Measurements from ENCODE around the gene ADD2. TPM values are rescaled to one million over a fixed set of nuclear protein-coding genes. Genes with fewer than 3 reads are reported as not detected.

The ADD2 gene
- total RNA-seq, 1 donor from 2014 or later, result not detected

- no peak for FAIRE-seq
Measured at GRCh38 chr2:70765507-70765906, 2.5 kb downstream of the ADD2 start.

GRCh38 chr2:70759446-70759845 lies 8.6 kb downstream of the ADD2 start:
- no peaks in the 10 kb centered on the region for H3K36me3 ChIP-seq (ENCODE audit: control insufficient read depth, insufficient read depth, low read length)
- no peak overlapping the region for H3K4me3 ChIP-seq (ENCODE audit: low read depth, low read length)
- no peak for FAIRE-seq
- peaks cover 3% of the 10 kb centered on the region for H3K27me3 ChIP-seq (ENCODE audit: control insufficient read depth, insufficient read depth, low read length)
- TF ChIP-seq CTCF (IDR thresholded peaks at IDR 0.05; ENCODE audit: insufficient read depth, low read length, severe bottlenecking), result no peak
- no peak for DNase-seq (ENCODE audit: low read depth)

More at GRCh38 chr2:70765507-70765906, 2.5 kb downstream of the ADD2 start:
- TF ChIP-seq CTCF (IDR thresholded peaks at IDR 0.05; ENCODE audit: insufficient read depth, low read length, severe bottlenecking), result no peak
- Histone ChIP-seq H3K27me3 (ENCODE audit: control insufficient read depth, insufficient read depth, low read length) (peaks cover 31% of the 10 kb centered on the region), H3K4me3 (ENCODE audit: low read depth, low read length) (no peak overlapping the region), H3K36me3 (ENCODE audit: control insufficient read depth, insufficient read depth, low read length) (no peaks in the 10 kb centered on the region)
- DNase-seq (ENCODE audit: low read depth), result no peak

- DNase-seq (ENCODE audit: low read depth), result no peak
- Histone ChIP-seq H3K4me3 (ENCODE audit: low read depth, low read length) (no peak overlapping the region), H3K36me3 (ENCODE audit: control insufficient read depth, insufficient read depth, low read length) (no peaks in the 10 kb centered on the region), H3K27me3 (ENCODE audit: control insufficient read depth, insufficient read depth, low read length) (peaks cover 5% of the 10 kb centered on the region)
- TF ChIP-seq CTCF (IDR thresholded peaks at IDR 0.05; ENCODE audit: insufficient read depth, low read length, severe bottlenecking), result no peak
- no peak for FAIRE-seq
Measured at GRCh38 chr2:70757966-70758365, 10.0 kb downstream of the ADD2 start.

- Histone ChIP-seq H3K27me3 (ENCODE audit: control insufficient read depth, insufficient read depth, low read length) (peaks cover 5% of the 10 kb centered on the region), H3K4me3 (ENCODE audit: low read depth, low read length) (no peak overlapping the region), H3K36me3 (ENCODE audit: control insufficient read depth, insufficient read depth, low read length) (no peaks in the 10 kb centered on the region)
- no peak for FAIRE-seq
- DNase-seq (ENCODE audit: low read depth), result no peak
- no peak for TF ChIP-seq CTCF (IDR thresholded peaks at IDR 0.05; ENCODE audit: insufficient read depth, low read length, severe bottlenecking)
Measured at GRCh38 chr2:70757360-70757759, 10.6 kb downstream of the ADD2 start.

GRCh38 chr2:70756128-70756527 lies 11.9 kb downstream of the ADD2 start:
- Histone ChIP-seq H3K36me3 (ENCODE audit: control insufficient read depth, insufficient read depth, low read length) (no peaks in the 10 kb centered on the region), H3K27me3 (ENCODE audit: control insufficient read depth, insufficient read depth, low read length) (peaks cover 5% of the 10 kb centered on the region), H3K4me3 (ENCODE audit: low read depth, low read length) (no peak overlapping the region)
- FAIRE-seq, result no peak
- DNase-seq (ENCODE audit: low read depth), result no peak
- no peak for TF ChIP-seq CTCF (IDR thresholded peaks at IDR 0.05; ENCODE audit: insufficient read depth, low read length, severe bottlenecking)

GRCh38 chr2:70753902-70754301 lies 14.1 kb downstream of the ADD2 start:
- no peak overlapping the region for H3K4me3 ChIP-seq (ENCODE audit: low read depth, low read length)
- H3K27me3 ChIP-seq (ENCODE audit: control insufficient read depth, insufficient read depth, low read length), result peaks cover 5% of the 10 kb centered on the region
- TF ChIP-seq CTCF (IDR thresholded peaks at IDR 0.05; ENCODE audit: insufficient read depth, low read length, severe bottlenecking), result no peak
- FAIRE-seq, result no peak
- no peak for DNase-seq (ENCODE audit: low read depth)
- H3K36me3 ChIP-seq (ENCODE audit: control insufficient read depth, insufficient read depth, low read length), result no peaks in the 10 kb centered on the region
